Stimulated activated CD8-positive, alpha-beta memory T cell treated with anti-CD3 and anti-CD28 coated beads, Interleukin-7, amount 100 ng/mL, for 24 hours (primary cell): ENCODE measurements around the gene ARID3C.

Source experiments
- DNase-seq: peaks from one replicate; pipeline ENCODE4 v3.0.0-alpha.2; 2020; ENCODE audit warnings: low read depth

ARID3C gene

DNA sequence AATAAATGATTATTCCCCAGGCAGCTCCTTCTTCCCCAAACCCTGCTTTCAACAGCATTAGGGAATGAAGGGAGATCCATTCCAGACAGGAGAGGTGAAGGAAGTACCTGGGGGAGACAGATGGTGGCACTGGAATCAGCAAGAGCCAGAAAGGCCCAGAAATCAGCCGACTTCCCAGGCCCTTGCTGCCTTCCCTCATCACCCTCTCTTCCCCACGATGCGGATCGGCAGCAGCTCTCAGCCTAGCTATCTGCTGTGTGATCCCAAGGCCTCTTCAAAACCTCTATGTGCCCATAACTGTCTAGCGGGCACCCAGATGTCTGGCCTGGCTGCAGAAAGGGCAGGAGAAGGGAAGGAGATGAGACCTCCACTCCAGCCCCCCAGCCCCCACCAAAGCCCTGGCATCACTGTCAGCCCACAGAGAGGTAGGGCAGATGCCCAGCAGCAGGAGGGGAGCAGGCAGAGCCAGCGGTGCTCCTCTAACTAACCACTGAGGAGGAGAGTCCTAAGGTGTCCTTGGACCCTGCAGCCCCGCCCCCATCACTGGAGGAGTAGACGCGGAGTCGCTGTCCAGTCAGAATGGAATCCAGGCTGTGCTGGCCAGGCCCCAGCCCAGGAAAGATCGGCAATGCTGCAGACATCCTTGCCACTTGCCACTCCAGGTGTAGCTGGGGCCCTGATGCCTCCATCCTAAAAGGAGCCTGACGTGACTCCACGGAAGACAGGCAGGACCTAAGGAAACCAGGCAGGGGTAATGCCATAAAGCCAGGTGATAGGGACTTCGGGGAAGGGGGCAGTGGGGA is 52.1 kb downstream of the ARID3C start:
- no peak for DNase-seq

DNA sequence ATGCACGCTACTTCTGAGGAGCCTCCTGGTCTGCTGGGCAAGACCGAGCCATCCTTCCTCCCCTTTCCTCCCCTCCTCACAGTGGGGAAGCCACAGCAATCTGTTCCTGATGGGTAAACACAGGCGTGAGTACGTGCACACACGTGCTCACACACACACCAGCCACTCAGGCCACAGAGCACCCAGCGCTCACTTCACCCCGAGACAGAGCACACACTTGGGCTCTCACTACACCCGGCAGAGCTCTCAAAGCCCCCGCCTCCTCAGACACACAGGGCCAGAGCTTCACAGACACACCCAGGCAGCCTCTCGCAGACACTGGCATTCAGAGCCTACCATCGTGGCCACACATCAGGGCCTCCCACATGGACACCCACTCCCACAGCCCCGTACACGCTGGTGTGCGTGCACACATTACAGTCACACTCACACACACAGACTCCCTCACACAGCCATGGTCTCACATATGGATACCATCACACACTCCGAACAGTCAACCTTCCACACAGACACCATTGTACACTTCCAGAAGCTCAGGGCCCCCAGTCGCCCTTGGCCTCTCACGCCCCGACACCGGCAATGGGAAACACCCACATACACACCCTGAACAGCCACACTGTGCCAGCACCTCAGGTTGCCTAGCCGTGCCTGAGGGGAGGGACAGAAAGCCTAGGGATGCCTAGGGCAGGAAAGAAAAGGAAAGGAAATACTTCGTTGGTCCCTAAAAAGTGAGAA is 52.8 kb downstream of the ARID3C start:
- DNase-seq = no peak

DNA sequence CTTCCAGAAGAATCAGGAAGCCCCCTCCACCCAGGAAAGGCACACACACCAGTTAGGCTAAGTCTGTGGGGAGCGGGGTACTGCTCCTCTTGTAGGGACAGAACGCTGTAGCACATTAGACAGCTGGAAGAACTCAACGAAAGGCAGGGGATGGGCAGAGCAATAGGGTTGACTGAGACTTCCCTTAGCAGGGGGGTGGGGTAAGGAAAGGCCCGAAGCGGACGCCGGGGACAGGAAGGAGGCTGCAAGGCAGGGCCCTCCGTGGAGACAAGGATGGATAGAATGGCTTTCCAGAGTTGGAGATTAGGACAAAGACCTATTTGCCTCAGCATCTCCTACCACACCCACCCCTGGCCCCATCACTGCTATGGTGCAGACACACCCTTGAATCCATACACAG is 53.6 kb downstream of the ARID3C start:
- DNase-seq = no peak

GRCh38 chr9:34574571-34574970 is 54.3 kb downstream of the ARID3C start:
- DNase-seq = no peak

DNA sequence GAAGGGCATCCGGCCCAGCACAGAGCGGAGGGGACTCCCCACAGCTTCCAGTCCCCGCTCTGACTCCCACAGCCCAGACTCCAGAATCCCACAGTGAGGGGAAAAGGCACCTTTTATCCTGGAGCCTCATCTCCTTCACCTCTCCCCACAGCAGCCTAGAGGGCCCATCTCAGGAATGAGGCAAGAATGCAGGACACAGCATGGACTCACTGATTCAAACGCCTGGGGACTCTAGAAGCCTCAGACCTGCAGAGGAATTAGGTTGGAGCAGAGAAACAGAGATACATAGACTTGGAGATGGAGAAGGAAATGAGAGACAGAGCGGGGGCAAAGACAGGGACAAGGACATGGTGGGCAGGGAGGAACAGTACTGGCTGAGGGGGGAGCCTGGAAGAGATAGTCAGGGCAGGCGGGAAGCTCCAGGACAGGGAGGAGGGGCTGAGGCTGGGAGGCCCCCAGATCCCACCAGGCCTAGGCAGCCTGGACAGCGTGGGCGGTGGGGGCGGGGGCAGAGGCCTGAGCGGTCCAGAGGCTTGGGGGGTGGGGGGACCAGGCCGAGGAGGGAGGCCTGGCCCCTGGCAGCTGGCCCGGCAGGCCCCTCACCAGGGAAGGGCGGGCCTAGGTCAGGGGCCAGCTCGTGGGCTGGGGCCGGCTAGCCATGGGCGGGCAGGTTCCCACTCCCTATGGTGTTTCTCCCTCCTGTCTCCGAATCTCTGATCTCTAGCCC is 55.1 kb downstream of the ARID3C start:
- no peak for DNase-seq

- DNase-seq = no peak
These were observed 56.2 kb downstream of the ARID3C start for GRCh38 chr9:34572628-34573027.

- DNase-seq = no peak
These were observed 56.8 kb downstream of the ARID3C start for GRCh38 chr9:34572092-34572491.

GRCh38 chr9:34571481-34571810 is 57.4 kb downstream of the ARID3C start:
- no peak for DNase-seq
